GM18870 (cell line): ENCODE measurements around the gene IL36RN.
"Not testable (repeated sequence)": the region's sequence is repeated elsewhere in the genome, so short reads cannot be mapped to it uniquely, and the experiment has no call there.

ENCODE experiments used
- ATAC-seq: cut with Tn5 transposase; IDR thresholded peaks from one replicate; pipeline ENCODE4 v1.9.1; 2021; ENCODE audit warnings: moderate library complexity; ENCODE audit not compliant: unreplicated experiment

IL36RN gene

GRCh38 chr2:113072584-113072983, 13.6 kb downstream of the IL36RN start:
- ATAC-seq, result no peak

GRCh38 chr2:113073325-113073834, 14.4 kb downstream of the IL36RN start:
- ATAC-seq, result no peak

GRCh38 chr2:113075030-113075429, 16.0 kb downstream of the IL36RN start:
- no peak for ATAC-seq

GRCh38 chr2:113075600-113075999, 16.6 kb downstream of the IL36RN start:
- no peak for ATAC-seq

GRCh38 chr2:113076954-113077669, 18.1 kb downstream of the IL36RN start:
- ATAC-seq, result no peak

GRCh38 chr2:113077921-113078320, 18.9 kb downstream of the IL36RN start:
- ATAC-seq, result no peak

- ATAC-seq, result no peak
Measured at GRCh38 chr2:113078350-113078839, 19.4 kb downstream of the IL36RN start.

GRCh38 chr2:113079131-113079530, 20.1 kb downstream of the IL36RN start:
- ATAC-seq, result no peak

- ATAC-seq, result no peak
Measured at GRCh38 chr2:113080134-113080533, 21.1 kb downstream of the IL36RN start.

- ATAC-seq, result no peak
Measured at GRCh38 chr2:113081488-113082210, 22.7 kb downstream of the IL36RN start.

- no peak for ATAC-seq
Measured at GRCh38 chr2:113083296-113083695, 24.3 kb downstream of the IL36RN start.

GRCh38 chr2:113084249-113085000, 25.4 kb downstream of the IL36RN start:
- no peak for ATAC-seq

- no peak for ATAC-seq
Measured at GRCh38 chr2:113085542-113085941, 26.5 kb downstream of the IL36RN start.

GRCh38 chr2:113088213-113088992, 29.4 kb downstream of the IL36RN start:
- no peak for ATAC-seq

- ATAC-seq, result no peak
Measured at GRCh38 chr2:113089916-113090315, 30.9 kb downstream of the IL36RN start.

- ATAC-seq, result no peak
Measured at GRCh38 chr2:113091231-113091896, 32.4 kb downstream of the IL36RN start.

- no peak for ATAC-seq
Measured at GRCh38 chr2:113092864-113093612, 34.0 kb downstream of the IL36RN start.

GRCh38 chr2:113093613-113093977, 34.6 kb downstream of the IL36RN start:
- ATAC-seq, result no peak

- not testable (repeated sequence) for ATAC-seq
Measured at GRCh38 chr2:113096306-113096705, 37.3 kb downstream of the IL36RN start.
